Stimulated activated naive CD8-positive, alpha-beta T cell treated with anti-CD3 and anti-CD28 coated beads, Interleukin-15, Interleukin-2, amounts not matched to agents 100 U/mL and 50 U/mL, for 24 hours (primary cell): ENCODE results near the gene UNC79.

Experiments used
- ATAC-seq: fragments of 150-1000 bp; cut with Tn5 transposase; one replicate; pipeline ENCODE4 v1.10.0; 2021
- DNase-seq: peaks from one replicate; pipeline ENCODE4 v3.0.0; 2021

UNC79 gene

DNA sequence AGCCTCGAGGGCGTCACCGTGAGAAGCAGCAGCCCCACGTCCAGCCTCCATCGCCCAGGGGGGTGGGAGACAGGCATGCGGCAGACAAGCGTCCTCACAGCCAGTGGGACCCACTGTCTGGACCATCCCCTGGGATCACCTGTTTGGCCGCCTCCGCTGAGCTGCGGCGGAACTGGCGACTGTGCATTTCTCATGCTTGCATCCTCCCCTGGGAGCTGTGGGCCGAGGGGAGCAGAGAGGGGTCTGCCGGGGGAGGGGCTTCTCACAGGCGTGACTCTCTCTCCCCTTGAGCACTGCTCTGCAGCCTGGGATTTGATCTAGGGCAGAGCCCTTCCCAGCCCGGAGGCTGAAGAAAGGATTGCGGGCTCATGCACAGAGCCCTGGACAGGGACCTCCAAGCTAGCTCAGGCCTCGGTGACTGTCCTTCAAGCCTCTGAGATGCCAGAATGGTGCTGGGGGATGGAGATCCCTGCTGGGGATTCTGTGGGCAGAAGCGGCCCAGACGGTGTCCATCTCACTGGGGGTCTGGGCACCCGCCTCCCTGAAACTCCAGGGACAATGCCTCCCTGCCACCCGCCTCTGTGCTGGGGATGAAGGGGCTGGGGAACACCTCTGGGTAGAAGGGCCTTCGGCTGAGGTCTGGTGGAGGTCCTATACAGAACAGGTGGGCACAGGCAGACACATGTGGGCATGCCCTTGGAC is 296.5 kb downstream of the UNC79 start:
- DNase-seq (no peak), ATAC-seq (no peak)

GRCh38 chr14:93727917-93728650 is 297.3 kb downstream of the UNC79 start:
- DNase-seq, result no peak
- ATAC-seq, result no peak

DNA sequence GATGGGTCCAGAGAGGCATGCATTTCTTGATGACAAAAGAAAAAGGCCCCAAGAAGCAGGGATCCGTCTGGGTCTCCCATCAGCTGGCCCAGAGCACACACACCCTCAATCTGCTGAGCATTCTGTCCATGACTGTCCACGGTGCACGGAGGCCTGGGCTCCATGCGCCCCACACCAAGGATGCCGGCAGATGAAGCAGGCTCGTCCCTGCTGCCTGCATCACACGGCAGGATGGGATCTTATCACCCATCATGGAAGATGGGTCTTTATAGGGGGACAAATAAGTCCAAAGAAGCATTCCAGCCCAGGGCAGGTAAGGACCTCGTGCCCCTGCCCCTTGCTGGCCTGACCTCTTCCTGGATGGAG is 297.9 kb downstream of the UNC79 start:
- DNase-seq, result no peak
- no peak for ATAC-seq

GRCh38 chr14:93729993-93730392 is 299.3 kb downstream of the UNC79 start:
- DNase-seq (no peak), ATAC-seq (no peak)

DNA sequence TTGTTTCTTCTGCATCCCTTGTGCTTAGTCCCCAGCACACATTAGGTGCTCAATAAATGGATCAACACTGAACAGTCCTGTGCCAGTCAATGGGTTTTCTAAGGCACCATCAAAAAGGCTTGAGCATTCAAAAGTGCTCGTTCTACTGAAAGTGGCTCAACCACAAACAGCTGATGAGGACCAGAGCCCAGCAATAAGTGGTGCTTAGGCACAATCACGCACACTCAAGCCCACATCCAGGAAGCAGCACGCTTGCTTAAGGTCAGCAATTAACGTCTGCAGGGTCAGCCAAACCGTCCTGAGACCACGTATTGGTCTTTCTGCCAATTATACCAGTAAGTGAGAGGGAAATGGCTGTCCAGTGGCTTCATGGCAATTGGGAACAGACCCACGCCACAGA is 301.0 kb downstream of the UNC79 start:
- no peak for ATAC-seq
- DNase-seq, result no peak

- ATAC-seq (no peak), DNase-seq (no peak)
These were observed 301.8 kb downstream of the UNC79 start for GRCh38 chr14:93732524-93732923.

- ATAC-seq, result no peak
These were observed 302.5 kb downstream of the UNC79 start for GRCh38 chr14:93733231-93733630.

GRCh38 chr14:93733631-93734030 is 302.9 kb downstream of the UNC79 start:
- ATAC-seq, result no peak
- no peak for DNase-seq

More at GRCh38 chr14:93733231-93733630, 302.5 kb downstream of the UNC79 start:
- DNase-seq, result no peak

DNA sequence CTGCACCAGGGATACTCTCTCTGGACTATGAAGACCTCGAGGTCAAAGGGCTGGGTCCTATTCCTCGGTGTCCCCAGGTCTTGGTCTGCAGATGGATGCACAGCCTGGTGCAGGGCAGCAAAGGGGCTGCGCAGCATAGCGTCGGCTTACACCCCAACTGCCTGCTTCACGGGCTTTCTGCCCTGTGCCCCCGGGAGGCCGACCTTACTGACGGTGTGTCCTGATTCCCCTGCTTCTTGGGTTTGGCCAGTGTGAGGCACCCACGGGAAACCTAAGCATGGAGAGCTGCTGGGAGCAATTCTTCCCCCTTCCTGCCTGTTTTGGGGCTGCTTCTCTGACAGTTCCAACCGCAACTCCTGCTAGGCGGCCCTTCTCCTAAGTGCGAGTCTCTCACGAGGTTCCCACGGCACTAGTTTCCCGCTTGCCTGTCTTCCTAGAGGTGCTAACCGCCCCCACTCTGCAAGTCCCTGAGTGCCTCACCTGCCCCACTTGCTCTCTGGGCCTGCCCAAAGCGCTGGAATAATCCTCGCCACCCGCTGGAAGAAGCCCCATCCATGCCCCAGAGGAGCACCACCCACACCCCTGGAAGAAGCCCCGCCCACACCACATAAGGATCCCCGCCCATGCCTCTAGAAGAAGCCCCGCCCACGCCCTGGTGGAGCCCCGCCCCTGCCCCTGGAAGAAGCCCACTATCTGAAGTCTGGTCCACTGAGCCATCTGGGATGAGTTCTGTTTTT is 303.5 kb downstream of the UNC79 start:
- no peak for ATAC-seq
- no peak for DNase-seq

DNA sequence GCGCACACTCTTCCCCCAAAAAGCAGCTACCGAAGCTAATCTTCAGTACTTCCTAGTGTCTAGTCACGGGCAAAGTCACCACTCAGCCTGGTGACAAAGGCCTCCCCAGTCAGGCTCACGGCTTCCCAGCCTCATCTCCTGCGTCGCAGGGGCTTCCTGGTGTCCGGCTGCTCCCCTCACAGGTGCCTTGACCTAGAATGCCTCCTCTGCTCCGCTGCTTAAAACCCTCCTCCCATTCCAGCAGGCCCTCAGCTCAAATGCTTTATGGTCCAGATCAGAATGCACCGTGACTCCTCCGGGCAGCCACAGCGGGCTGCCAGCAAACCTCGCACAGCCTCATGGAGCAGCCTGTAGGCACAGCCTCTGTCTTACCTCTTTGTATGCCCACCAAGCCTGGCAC is 304.5 kb downstream of the UNC79 start:
- no peak for ATAC-seq
- no peak for DNase-seq

DNA sequence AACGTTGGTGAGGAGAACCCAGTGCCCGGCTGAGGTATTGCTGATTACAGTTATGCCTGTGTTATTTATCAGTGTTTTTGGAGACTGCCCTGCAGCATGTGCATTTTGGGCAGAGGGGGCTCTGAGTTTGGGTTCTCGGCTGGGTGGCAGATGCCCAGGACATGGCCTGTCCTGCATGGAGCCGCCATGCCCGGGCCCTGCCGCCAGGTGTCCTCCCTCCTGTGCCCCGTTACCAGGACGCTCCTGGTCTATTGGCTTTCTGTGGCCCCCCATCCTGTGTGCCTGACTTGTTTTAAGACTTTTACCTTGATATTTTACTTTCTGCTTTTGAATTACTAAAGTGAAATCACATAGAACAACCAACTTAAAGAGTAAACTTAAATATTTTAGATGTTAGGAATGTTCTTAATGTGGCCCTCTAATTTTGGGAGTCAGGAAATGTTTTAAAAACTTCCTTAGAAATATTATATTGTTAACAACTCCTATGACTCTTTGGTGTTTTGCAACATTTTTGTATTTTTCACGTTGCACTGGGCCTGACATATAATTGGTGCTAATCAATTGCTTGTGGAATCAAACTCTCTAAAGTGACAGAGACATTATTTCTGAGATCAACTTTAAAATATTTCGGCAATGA is 305.8 kb downstream of the UNC79 start:
- no peak for ATAC-seq
- no peak for DNase-seq

DNA sequence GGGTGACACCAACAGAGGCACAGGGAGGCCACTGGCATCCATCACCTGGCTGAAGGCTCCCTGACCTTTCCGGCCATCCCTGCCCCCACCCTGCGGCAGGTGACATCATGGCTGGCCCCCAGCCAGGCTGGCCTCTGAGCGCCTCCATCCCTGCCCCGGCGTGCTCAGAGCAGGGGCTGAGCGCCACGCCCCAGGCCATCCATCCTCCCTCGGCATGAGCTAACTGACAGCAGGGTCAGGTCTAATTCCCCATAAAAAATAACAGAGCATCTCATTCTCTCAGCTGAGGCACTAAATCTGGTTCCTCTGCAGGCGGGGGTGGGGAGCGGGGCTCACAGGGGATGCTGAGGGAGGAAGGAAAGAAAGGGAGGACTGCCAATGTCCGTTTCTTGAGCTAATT is 306.9 kb downstream of the UNC79 start:
- ATAC-seq, result no peak
- DNase-seq, result no peak

DNA sequence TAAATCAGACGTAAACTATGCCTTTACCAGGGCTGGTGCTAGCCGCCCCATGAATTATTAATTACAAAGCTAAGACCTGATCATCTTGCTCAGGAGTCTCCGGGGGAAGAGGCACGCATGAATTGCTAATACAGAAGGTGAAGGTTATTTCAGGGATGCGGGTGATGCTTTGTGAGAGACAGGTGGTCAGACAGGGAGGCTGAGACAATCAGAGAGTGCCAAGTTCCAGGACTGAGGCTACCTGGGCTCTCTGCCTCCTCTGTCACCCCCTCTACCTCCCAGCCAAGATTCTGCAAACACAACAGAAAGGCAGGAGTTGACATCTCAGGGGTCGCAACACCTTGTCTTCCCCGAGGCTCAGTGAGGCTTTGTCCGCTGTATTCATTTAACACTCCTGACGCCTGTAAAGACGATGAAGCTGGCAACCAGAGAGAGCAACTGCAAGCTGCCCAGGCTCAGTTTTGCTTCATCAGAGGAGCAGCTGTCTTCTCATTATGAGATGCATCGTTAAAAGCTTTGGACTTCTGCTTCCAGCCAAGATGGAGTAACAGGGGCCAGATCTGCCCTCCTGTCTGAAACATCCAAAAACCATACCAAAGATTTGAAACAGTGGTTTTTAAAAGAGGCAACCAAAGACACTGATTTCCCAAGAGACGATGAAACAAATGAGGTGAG is 311.0 kb downstream of the UNC79 start:
- DNase-seq, result no peak
- no peak for ATAC-seq

DNA sequence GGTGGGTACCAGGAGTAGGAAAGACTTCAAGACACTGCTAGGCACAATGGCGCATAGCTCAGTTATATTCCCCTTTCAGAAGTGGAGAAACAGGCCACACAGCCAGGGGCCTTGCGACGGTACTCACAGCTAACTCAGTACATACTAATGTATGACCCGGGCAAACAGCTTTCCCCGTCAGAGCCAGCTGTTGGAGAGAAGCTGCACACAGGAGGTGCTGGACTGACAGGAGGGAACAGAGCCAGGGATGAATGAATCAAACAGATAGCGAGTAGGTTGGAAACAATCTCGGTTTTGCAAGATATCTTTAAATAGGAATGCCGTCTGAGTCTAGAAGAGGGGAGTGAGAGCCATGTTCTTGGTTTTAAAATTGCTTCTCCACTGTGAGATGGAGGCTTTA is 312.0 kb downstream of the UNC79 start:
- DNase-seq, result no peak
- no peak for ATAC-seq

GRCh38 chr14:93743270-93744060 is 312.7 kb downstream of the UNC79 start:
- ATAC-seq (no peak), DNase-seq (no peak)

DNA sequence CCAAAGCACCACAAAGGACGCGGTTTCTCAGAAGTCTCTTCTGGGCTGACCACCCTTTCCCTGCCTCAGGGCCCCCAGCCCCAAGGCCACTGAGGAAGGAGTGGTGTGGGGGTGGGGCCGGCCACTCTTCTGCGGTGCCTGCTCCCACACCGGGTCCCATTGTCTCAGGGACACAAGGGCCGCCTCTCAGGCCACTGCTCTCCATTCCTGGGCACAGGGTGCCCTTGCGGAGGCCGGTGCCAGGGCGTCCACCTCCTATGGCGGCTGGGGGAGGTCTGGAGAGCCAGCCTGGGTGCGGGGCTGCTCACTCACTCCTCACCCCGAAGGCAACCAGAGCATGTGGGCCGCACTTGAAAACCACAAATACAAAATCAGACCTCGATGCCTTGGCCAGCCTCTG is 313.4 kb downstream of the UNC79 start:
- no peak for ATAC-seq
- no peak for DNase-seq

- DNase-seq (no peak), ATAC-seq (no peak)
These were observed 314.1 kb downstream of the UNC79 start for GRCh38 chr14:93744876-93745275.

DNA sequence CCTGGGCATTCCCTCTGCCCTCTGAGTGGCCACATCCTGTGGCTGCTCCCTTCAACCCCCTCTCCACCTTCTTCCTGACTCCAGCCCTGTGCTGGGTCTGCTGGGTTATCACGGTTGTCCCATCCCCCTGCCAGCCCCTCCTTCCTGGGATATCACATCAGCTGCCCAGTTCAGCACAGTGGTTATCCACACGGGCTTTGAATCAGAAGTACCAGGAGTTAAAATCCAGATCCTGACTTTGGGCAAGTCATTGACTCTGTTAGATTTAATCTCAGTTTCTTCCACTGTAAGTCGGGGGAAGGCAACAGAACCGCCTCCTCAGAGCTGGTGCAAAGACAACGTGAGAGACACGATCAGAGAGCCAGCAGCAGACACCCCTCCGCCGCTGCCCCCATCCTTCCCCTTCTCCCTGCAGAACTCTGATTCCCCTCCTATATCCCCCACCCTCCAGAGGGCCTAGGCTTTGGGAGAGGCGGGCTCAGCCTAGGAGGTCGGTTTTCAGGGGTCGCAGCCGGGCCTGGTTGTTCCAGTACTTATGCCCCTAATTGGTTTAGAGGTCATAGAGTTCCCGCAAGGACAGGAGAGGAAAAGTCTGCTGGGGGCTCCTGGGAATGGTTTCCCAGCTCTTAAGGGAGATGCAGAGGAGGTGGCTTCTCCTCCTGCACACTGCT is 315.0 kb downstream of the UNC79 start:
- no peak for ATAC-seq
- no peak for DNase-seq

DNA sequence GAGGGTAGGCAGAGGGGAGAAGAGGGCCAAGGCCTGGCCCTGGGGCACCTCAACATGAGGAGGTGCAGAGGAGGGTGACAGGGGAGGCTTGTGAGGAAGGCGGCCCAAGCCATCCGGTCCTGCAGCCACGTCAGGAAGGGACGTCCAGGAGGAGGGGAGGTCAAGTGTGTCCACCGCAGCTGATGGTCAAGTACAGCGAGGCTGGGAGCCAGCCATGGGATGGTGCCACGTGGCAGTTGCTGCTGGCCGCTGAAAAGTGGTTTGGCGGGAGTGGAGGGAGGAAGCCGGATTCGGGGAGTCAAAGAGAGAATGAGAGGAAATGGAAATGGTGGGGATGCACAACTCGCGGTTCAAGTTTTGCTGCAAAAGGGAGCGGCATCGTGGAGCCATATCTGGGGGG is 316.4 kb downstream of the UNC79 start:
- no peak for ATAC-seq
- no peak for DNase-seq

DNA sequence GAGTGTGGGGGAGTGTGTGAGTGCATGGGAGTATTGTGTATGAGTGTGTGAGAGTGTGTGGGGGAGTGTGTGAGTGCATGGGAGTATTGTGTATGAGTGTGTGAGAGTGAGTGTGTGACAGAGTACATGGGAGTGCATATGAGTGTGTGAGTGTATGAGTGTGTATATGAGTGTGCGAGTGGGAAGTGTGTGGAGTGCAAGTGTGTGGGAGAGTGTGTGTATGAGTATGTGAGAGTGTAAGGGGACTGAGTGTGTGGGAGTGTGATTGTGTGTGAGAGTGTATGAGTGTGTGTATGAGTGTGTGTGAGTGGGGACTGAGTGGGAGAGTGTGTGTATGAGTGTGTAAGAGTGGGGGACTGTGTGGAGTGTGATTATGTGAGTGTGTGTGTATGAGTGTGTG is 316.8 kb downstream of the UNC79 start:
- no peak for ATAC-seq
- no peak for DNase-seq
